ENCODE results near the gene DUS1L.

Gene DUS1L

DNA sequence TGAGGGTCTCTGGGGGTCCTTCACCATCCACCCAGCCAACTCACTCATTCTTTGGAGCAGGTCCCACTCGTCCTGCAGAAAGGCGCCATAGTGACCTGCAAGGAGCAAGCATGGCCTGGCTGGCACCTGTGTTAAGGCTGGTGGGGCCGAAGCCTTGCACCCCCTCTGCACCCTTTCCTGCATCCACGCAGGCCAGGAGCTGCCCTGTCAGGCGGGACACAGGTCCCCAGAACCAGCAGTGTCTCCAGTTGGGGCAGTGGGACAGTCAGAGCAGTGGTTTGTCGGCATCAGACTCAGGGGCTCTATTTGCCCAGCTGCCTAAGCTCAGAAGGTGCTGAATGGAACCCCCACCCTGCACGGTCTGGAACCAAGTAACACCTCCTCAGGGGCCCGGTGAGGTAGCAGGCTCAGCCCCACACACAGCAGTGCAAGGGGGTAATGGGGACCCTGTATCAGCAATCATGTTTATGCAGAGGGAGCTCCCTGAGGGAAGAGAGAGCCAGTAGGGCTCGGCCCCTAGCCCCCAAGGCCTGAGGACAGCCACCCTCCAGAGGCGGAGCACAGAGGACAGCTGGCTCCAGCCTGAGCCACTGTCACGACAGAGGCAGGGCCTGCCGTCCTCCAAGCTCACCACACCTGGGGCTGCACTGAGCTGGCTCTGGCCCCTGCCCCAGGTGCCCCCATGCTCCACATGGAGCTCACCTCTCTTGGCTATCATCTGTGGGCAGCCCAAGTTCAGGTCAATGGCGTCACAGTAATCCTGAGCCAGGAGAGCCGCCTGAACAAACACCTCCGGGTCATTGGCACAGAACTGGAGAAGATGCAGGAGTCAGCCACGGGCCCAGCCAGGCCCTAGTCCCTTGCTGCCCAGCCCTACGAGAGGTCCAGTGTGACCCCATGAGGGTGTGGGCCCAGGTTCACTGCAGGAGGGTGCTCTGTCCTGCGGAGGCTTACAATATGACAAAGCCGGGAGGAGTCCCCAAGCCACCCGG, 1.9 kb downstream of the DUS1L start:
- no peak overlapping the region for H3K27ac ChIP-seq (ENCODE audit: low read depth, low read length, poor library complexity, severe bottlenecking)
- H3K36me3 ChIP-seq (ENCODE audit: insufficient read depth, low read length): peaks cover 52% of the 10 kb centered on the region
- TF ChIP-seq EZH2 (IDR thresholded peaks at IDR 0.05; ENCODE audit: borderline replicate concordance, low read length): no peak
- TF ChIP-seq, protein P1, sequence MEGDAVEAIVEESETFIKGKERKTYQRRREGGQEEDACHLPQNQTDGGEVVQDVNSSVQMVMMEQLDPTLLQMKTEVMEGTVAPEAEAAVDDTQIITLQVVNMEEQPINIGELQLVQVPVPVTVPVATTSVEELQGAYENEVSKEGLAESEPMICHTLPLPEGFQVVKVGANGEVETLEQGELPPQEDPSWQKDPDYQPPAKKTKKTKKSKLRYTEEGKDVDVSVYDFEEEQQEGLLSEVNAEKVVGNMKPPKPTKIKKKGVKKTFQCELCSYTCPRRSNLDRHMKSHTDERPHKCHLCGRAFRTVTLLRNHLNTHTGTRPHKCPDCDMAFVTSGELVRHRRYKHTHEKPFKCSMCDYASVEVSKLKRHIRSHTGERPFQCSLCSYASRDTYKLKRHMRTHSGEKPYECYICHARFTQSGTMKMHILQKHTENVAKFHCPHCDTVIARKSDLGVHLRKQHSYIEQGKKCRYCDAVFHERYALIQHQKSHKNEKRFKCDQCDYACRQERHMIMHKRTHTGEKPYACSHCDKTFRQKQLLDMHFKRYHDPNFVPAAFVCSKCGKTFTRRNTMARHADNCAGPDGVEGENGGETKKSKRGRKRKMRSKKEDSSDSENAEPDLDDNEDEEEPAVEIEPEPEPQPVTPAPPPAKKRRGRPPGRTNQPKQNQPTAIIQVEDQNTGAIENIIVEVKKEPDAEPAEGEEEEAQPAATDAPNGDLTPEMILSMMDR (IDR thresholded peaks at IDR 0.05; ENCODE audit: low read length): no peak
- H3K79me2 ChIP-seq (ENCODE audit: insufficient read depth, low read length): no peaks in the 10 kb centered on the region
- peaks cover 25% of the 10 kb centered on the region for H3K4me1 ChIP-seq (ENCODE audit: insufficient read depth, low read length, severe bottlenecking)
- H3K4me2 ChIP-seq (ENCODE audit: low read length): peak overlapping the region; percentile 90
- no peaks in the 10 kb centered on the region for H3K9me2 ChIP-seq (ENCODE audit: low read depth, low read length)
- H4K20me1 ChIP-seq (ENCODE audit: insufficient read depth, low read length): no peaks in the 10 kb centered on the region
- peak overlapping the region; percentile 79 for H3K4me3 ChIP-seq (ENCODE audit: low read depth, low read length, poor library complexity, severe bottlenecking)
- no peak overlapping the region for H2AFZ ChIP-seq (ENCODE audit: low read length)
- no peaks in the 10 kb centered on the region for H3F3A ChIP-seq (ENCODE audit: insufficient read depth, low read length)
- no peaks in the 10 kb centered on the region for H3K9me3 ChIP-seq (ENCODE audit: low read length)
- H3K9ac ChIP-seq (ENCODE audit: low read length): peak overlapping the region; percentile 76; the same call in 1 of the 2 replicates
- no peaks in the 10 kb centered on the region for H3K27me3 ChIP-seq (ENCODE audit: insufficient read depth, low read length)

DNA sequence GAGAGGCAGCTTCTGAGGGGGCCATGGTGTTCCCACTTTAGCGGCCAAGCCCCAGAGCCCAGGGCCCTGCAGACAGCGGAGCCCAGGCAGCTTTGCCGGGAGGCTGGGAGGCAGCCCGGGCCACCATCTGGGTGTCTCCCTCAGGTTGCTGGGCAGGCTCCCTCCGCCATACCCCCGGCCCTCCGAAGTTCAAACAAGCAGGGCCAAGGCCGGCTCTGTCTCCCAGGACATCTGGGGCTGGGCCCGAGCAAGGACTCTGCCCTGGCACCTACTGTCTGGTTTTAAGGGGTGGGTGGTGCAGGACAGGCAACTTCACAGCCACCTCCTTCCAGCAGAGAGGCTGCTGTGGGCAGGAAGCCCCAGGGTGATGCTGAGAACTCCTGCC, 2.6 kb downstream of the DUS1L start:
- Histone ChIP-seq H3K4me2 (ENCODE audit: low read length) (no peak overlapping the region), H3K4me3 (ENCODE audit: low read depth, low read length, poor library complexity, severe bottlenecking) (no peak overlapping the region), H3K9ac (ENCODE audit: low read length) (no peak overlapping the region), H3K9me2 (ENCODE audit: low read depth, low read length) (no peaks in the 10 kb centered on the region), H3K27ac (ENCODE audit: low read depth, low read length, poor library complexity, severe bottlenecking) (no peak overlapping the region), H3F3A (ENCODE audit: insufficient read depth, low read length) (no peaks in the 10 kb centered on the region), H3K4me1 (ENCODE audit: insufficient read depth, low read length, severe bottlenecking) (peaks cover 25% of the 10 kb centered on the region), H3K9me3 (ENCODE audit: low read length) (no peaks in the 10 kb centered on the region), H3K79me2 (ENCODE audit: insufficient read depth, low read length) (no peaks in the 10 kb centered on the region), H4K20me1 (ENCODE audit: insufficient read depth, low read length) (no peaks in the 10 kb centered on the region), H3K27me3 (ENCODE audit: insufficient read depth, low read length) (no peaks in the 10 kb centered on the region), H3K36me3 (ENCODE audit: insufficient read depth, low read length) (peaks cover 59% of the 10 kb centered on the region), H2AFZ (ENCODE audit: low read length) (no peak overlapping the region)
- TF ChIP-seq, protein P1 (IDR thresholded peaks at IDR 0.05; ENCODE audit: low read length): no peak
- no peak for TF ChIP-seq EZH2 (IDR thresholded peaks at IDR 0.05; ENCODE audit: borderline replicate concordance, low read length)

DNA sequence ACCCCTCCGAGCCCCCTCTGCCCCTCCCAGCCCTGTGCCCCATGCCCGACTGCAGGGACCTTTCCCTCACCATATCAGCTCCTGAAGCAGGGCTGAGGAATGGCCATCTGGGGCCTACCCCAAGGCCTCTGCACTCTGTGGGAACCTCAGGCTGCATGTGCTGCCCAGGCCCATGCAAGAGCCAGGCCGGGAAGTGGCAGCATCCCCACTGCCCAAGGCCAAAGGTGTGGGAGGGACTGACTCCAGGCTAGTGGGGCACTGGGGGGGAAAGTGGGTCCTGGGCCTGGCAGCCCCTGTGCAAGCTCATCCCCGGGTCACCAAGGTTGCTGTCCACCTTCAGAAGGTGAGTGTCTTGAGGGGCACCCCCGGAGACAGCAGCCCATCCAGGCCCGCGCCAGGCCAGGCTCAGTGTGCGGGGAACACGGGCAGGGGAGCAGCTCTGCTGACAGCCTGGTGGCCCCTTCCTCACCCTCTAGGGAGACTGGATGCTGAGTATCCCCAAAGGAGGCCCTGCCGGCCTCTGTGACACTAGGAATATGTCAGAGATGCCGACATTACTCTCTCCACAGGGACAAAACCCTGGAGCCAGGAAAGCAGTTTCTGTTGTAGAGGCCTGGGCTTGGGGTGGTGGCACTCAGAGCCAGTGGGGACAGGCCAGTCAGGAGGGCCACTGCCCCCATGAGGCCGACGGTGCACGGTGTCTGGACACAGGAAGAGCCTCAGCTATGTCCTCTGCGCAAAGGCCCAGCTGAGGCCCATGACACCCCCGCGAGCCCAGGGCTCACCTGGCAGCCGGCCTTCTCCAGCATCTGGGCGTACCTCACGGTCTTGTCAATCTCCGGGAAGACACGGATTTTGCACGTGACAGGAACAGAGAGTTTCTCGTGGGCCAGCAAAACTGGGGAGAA, 3.3 kb downstream of the DUS1L start:
- Histone ChIP-seq H2AFZ (ENCODE audit: low read length) (no peak overlapping the region), H3K4me3 (ENCODE audit: low read depth, low read length, poor library complexity, severe bottlenecking) (no peak overlapping the region), H3K36me3 (ENCODE audit: insufficient read depth, low read length) (peaks cover 66% of the 10 kb centered on the region), H3K4me1 (ENCODE audit: insufficient read depth, low read length, severe bottlenecking) (peaks cover 25% of the 10 kb centered on the region), H3K9me2 (ENCODE audit: low read depth, low read length) (no peaks in the 10 kb centered on the region), H3K27me3 (ENCODE audit: insufficient read depth, low read length) (no peaks in the 10 kb centered on the region), H3K9ac (ENCODE audit: low read length) (no peak overlapping the region), H3K27ac (ENCODE audit: low read depth, low read length, poor library complexity, severe bottlenecking) (no peak overlapping the region), H3K4me2 (ENCODE audit: low read length) (no peak overlapping the region), H3F3A (ENCODE audit: insufficient read depth, low read length) (no peaks in the 10 kb centered on the region), H4K20me1 (ENCODE audit: insufficient read depth, low read length) (no peaks in the 10 kb centered on the region), H3K79me2 (ENCODE audit: insufficient read depth, low read length) (no peaks in the 10 kb centered on the region), H3K9me3 (ENCODE audit: low read length) (no peaks in the 10 kb centered on the region)
- TF ChIP-seq, protein P1 (IDR thresholded peaks at IDR 0.05; ENCODE audit: low read length): no peak
- TF ChIP-seq EZH2 (IDR thresholded peaks at IDR 0.05; ENCODE audit: borderline replicate concordance, low read length): no peak
